Brain microvascular endothelial cell (primary cell): Measurements from ENCODE around the gene SEMA5A.

Experiments
- DNase-seq: peaks from one replicate; pipeline ENCODE4 v3.0.0-alpha.2; 2020
- H3K27ac ChIP-seq: fragments of 250-450 bp; sonication (Bioruptor Pico); 2 replicates; pipeline ENCODE4 v1.5.1; 2020; ENCODE audit warnings: mild to moderate bottlenecking, moderate library complexity
- H3K27me3 ChIP-seq: fragments of 250-450 bp; sonication (Bioruptor Pico); replicated peaks from 2 replicates; pipeline ENCODE4 v1.5.1; 2020; ENCODE audit warnings: mild to moderate bottlenecking
- H3K36me3 ChIP-seq: fragments of 250-450 bp; sonication (Bioruptor Pico); replicated peaks from 2 replicates; pipeline ENCODE4 v1.5.1; 2020; ENCODE audit warnings: mild to moderate bottlenecking
- H3K4me3 ChIP-seq: 2 replicates; pipeline ENCODE4 v1.5.1; 2011; ENCODE audit warnings: low read depth, mild to moderate bottlenecking, control low read depth, low read length, moderate library complexity
- CTCF ChIP-seq: IDR thresholded peaks from 2 replicates; pipeline ENCODE4 v1.5.1; 2011; ENCODE audit warnings: low read depth, mild to moderate bottlenecking, moderate library complexity, low read length, control low read depth, inconsistent platforms; ENCODE audit errors: missing control alignments
- in situ Hi-C: cut with HindIII; loops from 2 replicates; pipeline ENCODE4 v1.10.0; 2017; ENCODE audit warnings: low sequenced_read_pairs, low pct_ligation_motif_present

The SEMA5A gene

GRCh38 chr5:9375756-9376155 lies 170.1 kb downstream of the SEMA5A start:
- no peak for TF ChIP-seq CTCF
- Histone ChIP-seq H3K27ac (no peak overlapping the region), H3K4me3 (no peak overlapping the region), H3K27me3 (no peaks in the 10 kb centered on the region), H3K36me3 (no peaks in the 10 kb centered on the region)
- in situ Hi-C loops = no loop called here
- DNase-seq = no peak

GRCh38 chr5:9374025-9374424 lies 171.8 kb downstream of the SEMA5A start:
- TF ChIP-seq CTCF = no peak
- Histone ChIP-seq H3K4me3 (no peak overlapping the region), H3K36me3 (no peaks in the 10 kb centered on the region), H3K27ac (no peak overlapping the region), H3K27me3 (no peaks in the 10 kb centered on the region)
- in situ Hi-C loops = no loop called here
- no peak for DNase-seq

GRCh38 chr5:9373571-9373970 lies 172.3 kb downstream of the SEMA5A start:
- H3K27ac ChIP-seq = no peak overlapping the region
- in situ Hi-C loops = no loop called here
- no peak for TF ChIP-seq CTCF

GRCh38 chr5:9370256-9370655 lies 175.6 kb downstream of the SEMA5A start:
- in situ Hi-C loops = no loop called here
- Histone ChIP-seq H3K27ac (no peak overlapping the region), H3K27me3 (no peaks in the 10 kb centered on the region), H3K36me3 (no peaks in the 10 kb centered on the region), H3K4me3 (no peak overlapping the region)
- no peak for DNase-seq
- no peak for TF ChIP-seq CTCF

More at GRCh38 chr5:9373571-9373970, 172.3 kb downstream of the SEMA5A start:
- H3K27me3 ChIP-seq = no peaks in the 10 kb centered on the region
- H3K4me3 ChIP-seq = no peak overlapping the region
- DNase-seq = no peak
- no peaks in the 10 kb centered on the region for H3K36me3 ChIP-seq

- in situ Hi-C loops = no loop called here
- no peak overlapping the region for H3K27ac ChIP-seq
Observed at GRCh38 chr5:9365512-9365911, 180.4 kb downstream of the SEMA5A start.

More at GRCh38 chr5:9365512-9365911, 180.4 kb downstream of the SEMA5A start:
- no peak for DNase-seq
- TF ChIP-seq CTCF = no peak
- no peaks in the 10 kb centered on the region for H3K27me3 ChIP-seq
- no peak overlapping the region for H3K4me3 ChIP-seq
- H3K36me3 ChIP-seq = no peaks in the 10 kb centered on the region
